ENCODE results near the gene MAST4. TPM values are rescaled to one million over a fixed set of nuclear protein-coding genes. Genes with fewer than 3 reads are reported as not detected.

Gene MAST4
- total and polyA plus RNA-seq, 2 of the 8 experiments (the other 6 are each of a cell fraction or from before 2014, with no cell fraction given) = 1.5 to 2.6 TPM

GRCh38 chr5:66777868-66778267 is 181.7 kb downstream of the MAST4 start (continued):
- TF ChIP-seq CHD7 (IDR thresholded peaks at IDR 0.05; ENCODE audit: insufficient replicate concordance, low read length) (no peak), SP4 (IDR thresholded peaks at IDR 0.05; ENCODE audit: low read length) (no peak), BRCA1 (IDR thresholded peaks at IDR 0.05; ENCODE audit: low read depth, low read length) (no peak), EGR1 (IDR thresholded peaks at IDR 0.05; ENCODE audit: borderline replicate concordance, low read depth, low read length) (no peak)

Data from H1 (cell line).